ENCODE measurements around the gene SPATS2L.
A peak's percentile ranks its signal among the peaks of the same experiment; 100 is the strongest.

Gene SPATS2L

DNA sequence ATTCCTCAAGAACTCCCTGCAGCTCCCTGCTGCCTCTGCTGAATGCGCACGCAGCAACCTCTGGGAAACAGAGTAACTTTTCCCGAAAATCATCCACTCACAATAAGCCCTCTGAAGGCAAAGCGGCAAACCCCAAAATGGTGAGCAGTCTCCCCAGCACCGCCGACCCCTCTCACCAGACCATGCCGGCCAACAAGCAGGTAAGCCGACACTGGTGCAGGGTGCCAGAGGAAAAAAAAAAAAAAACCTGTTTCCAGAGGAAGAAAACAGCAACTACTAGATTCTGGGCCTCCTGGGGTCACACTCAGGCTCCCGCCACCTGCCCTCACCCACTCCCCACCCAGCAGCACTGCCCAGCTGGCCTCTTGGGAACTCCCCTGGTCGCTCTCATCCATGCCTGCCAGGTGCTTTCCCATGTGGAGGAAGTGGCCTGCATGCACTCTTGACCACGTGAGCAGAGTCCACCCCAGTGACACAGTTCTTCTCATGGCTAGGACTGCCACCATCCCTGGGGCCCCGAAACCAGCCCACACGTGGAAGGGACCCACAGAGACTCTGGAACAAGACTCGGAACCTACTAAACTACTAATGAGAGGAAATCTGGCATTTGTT, 166.5 kb downstream of the SPATS2L start:
- DNase-seq: no peak

DNA sequence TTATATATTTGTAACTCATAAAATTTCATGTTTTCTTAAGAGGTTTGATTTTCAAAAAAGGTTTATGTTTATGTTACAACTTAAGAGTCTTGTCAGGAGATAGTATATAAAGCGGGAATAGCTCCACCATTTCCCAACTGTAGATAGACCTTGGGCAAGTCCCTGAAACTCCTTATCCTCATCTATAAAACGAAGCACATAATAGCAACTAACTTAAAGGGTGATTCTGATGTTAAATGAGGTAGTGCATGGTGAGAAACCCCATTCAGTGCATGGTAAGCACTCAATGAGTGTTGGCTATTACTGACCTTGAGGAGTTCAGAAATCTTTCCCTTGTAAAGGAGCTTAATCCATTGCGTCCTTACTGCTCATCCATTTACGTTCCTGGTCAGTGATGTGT, 169.3 kb downstream of the SPATS2L start:
- DNase-seq: no peak

- DNase-seq: no peak
These were observed 170.3 kb downstream of the SPATS2L start for GRCh38 chr2:200476836-200477235.

DNA sequence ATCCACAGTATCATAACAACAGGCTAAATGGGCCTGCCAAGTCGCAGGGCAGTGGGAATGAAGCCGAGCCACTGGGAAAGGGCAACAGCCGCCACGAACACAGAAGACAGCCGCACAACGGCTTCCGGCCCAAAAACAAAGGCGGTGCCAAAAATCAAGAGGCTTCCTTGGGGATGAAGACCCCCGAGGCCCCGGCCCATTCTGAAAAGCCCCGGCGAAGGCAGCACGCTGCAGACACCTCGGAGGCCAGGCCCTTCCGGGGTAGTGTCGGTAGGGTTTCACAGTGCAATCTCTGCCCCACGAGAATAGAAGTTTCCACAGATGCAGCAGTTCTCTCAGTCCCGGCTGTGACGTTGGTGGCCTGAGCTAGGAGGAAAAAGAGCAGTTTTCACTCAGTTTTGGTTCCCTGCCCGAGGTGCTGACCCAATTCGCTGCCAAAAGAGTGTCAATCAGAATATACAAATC, 171.2 kb downstream of the SPATS2L start:
- no peak for DNase-seq

DNA sequence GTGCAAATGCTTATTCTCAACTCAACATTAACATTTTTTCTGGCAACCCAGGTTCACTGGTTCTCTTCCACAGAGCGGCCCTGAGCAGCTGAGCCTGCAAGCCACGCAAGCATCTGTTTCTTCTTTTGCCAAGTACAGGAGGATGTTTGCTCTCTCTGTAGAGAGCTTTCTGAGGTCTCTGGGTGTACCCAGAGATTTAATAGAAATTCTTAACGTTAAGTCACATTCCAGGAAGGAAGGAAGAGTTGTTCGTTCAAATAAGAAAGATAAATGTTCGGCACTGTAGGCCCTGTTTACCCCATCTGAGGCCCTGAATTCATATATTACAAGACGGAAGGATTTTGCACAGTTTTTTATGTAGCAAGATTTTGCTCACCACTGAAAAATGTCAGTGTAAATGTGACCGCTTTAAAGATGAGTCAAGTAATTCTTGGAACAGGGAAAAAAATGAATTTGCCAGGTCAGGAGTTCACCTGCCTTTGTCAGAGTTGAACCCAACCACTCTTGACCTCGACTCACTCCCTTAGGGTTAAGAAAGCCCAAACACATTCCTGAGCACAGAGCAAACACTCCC, 173.3 kb downstream of the SPATS2L start:
- peak; percentile 82 for DNase-seq

DNA sequence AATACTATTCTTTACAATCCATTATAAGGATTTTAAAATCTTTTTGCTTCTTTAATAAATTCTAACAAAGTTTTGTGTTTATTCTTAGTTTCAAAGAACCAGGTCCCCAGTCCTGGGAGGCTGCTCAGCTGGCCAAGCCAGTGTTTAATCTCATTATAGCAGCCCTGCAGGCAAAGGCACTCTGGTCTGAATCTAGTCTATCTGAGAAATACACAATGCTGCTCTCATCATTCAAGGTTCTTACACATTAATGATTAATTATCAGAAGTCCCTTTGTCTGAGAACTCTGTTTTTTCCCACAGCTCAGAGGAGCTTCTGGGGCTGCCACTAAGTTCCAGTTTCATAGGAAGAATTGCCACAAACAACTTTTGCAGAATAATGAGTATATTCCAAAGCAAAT, 175.7 kb downstream of the SPATS2L start:
- DNase-seq: no peak

DNA sequence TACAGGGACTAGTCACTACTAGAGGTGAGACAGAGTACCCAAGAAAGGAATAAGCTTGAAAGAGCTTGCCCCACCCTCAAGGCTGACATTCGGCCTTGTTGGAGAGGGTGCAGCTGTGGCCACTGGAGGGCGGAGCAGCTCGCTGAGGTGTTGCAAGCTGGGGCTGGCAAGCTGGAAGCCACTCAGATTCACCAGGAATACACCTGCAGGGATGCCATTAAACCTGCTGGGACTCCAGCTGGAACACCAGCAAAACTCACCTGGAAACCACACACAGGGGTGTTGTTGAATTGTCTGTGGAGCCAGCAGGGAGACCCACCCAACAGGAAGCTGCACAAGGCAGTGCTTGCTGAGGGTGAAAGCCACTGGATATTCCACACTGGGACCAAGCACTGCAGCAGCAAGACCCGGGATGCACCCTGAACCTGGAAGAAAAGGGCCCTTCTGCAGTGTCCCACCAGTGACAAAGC, 177.3 kb downstream of the SPATS2L start:
- peak; percentile 15 for DNase-seq

DNA sequence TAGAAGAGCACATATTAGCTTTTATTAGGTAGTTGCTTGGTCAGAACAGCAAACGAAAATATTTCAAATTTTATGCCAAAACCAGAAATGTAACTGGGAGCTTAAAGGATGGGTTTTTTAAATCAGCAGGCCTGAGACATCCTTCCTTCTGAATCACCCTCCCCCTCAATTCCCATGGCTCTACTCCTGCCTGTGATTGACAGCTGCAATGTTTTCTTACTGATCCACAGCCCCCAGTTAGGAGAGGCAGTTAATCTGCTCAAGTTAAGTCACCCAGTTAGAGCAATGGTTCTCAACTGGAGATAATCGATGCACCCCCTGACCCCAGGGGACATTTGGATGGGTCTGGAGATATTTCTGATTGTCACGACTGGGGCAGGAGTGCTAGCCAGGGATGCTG, 178.4 kb downstream of the SPATS2L start:
- no peak for DNase-seq

- DNase-seq: no peak
These were observed 180.0 kb downstream of the SPATS2L start for GRCh38 chr2:200486529-200486928.

DNA sequence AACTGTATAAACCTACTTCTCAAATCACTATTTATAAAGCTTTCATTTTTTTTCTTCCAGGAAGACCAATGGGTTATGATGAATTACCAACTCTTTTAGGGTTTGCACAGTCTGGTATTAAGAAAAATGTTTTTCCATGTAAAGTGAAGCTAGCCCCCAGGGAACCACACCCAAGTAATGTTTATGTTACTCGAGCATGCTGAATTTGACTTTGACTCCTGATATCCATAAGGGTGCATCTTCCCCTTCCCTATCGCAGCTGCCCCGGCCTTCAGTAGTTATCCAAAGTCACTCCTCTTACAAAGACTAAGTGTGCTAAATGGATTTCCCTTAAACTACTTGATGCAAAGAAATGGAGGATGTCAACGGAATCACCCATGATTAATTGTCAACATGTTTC, 181.7 kb downstream of the SPATS2L start:
- DNase-seq: no peak

DNA sequence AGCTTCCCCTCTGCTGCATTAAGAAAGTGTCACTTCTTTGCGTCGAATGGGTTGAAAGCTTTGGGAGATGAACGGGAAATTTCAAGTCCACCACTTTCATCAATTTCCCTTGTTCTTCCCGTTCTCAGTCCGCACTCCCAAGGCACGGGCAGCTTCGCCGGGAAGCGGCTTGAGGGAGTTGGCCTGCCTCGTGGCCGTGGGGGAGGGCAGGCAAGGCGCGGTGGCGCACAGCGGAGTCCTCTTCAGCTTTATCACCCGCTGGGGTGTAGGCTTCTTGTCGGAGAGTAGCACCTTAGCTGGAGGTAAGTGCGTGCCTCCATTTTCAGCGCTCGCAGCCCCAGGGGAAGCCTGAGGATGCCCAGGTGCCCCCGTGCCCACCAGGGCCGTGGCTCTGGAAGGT, 183.5 kb downstream of the SPATS2L start:
- DNase-seq: no peak

- DNase-seq: no peak
These were observed 186.2 kb downstream of the SPATS2L start for GRCh38 chr2:200492656-200493055.

- DNase-seq: no peak
These were observed 187.6 kb downstream of the SPATS2L start for GRCh38 chr2:200494048-200494447.

DNA sequence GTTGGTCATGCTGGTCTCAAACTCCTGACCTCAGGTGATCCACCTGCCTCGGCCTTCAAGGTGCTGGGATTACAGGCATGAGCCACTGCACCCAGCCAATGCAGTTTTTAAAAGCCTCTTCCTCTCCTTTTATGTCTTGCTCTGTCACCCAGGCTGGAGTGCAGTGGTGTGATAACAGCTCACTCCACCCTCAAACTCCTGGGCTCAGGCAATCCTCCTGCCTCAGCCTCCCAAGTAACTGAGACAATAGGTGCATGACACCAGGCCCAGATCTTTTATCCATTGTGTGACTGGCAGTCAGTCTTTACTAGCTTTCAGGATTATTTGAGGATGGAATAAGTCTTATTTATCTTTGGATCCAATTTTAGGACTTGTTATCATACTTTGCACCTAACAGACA, 190.2 kb downstream of the SPATS2L start:
- DNase-seq: no peak

DNA sequence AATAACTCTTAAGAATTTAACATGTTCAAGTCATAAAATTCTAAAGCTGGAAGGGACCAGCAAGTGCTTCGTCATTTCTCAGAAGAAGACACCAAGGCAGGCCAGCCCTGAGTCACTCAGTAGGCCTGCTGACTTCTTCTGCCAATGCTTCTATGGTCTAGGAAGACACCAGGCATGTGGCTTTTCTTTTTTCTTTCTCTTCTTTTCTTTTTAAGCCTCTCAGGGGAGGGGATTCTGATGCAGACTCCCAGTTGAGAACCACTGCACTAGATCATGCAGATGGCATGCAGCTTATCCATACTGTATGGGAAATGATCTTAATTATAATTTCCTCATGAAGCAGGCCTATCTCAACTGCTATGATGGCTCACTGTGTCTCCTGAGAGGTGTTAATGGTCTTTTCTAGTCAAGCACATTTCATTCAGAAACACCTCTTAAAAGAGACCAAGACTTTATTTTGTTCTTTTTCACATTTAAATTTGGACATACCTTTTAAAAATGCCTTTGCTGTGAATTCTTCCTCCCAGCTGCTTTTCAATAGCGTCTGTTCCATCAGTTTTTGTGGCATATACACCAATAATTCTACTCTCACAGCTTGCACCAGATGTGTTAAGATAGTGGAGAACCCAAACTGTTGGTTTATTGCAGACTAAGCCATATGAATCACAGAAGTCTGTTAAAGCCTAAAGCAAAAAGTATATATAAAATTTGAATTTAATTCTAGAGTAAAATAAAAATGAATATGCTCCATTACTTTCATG, 192.1 kb downstream of the SPATS2L start:
- peak; percentile 54 for DNase-seq

DNA sequence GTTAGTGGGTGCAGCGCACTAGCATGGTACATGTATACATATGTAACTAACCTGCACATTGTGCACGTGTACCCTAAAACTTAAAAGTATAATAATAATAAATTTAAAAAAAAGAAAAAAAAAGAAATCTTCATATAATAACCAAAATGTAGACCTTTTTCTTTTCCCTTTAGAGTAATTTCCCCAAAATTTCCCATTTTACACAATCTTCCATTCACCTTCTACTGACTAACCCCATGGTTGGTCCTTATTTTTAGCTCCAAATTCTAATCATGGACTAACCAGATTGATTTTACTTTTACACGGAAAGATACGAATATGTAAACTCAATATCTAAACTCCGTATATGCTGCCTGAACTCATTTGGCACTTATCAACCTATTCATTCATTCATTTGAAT, 195.7 kb downstream of the SPATS2L start:
- DNase-seq: no peak

- DNase-seq: no peak
These were observed 200.2 kb downstream of the SPATS2L start for GRCh38 chr2:200506679-200507078.

GRCh38 chr2:200507179-200507578, 200.7 kb downstream of the SPATS2L start:
- no peak for DNase-seq

- no peak for DNase-seq
These were observed 202.7 kb downstream of the SPATS2L start for GRCh38 chr2:200509235-200509611.

GRCh38 chr2:200509612-200510433, 203.3 kb downstream of the SPATS2L start, which contains the start of gene KCTD18:
Gene KCTD18 (minus strand): TSS chr2:200510068. CDS start chr2:200507016, 3,052 bp downstream.
- DNase-seq: peak; percentile 82

- no peak for DNase-seq
These were observed 208.7 kb downstream of the SPATS2L start for GRCh38 chr2:200515155-200515554.

DNA sequence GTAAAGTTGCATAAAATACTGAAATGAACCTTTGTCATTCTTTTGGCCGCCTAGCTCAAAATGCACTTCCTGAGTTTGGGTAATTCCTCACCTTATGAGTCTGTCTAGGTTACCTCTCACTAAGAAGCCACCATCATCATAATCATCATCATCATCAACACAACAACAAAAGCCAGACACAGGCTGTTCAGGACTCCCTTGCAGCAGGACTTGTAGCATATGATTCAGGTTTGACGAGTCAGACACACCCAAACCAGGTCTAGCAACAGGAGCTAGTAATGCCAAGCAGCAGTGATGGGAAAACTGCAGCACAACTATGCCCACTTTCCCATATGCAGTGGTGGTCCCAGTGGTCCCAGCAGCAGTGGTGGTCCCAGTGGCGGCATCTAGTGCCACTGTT, 216.7 kb downstream of the SPATS2L start:
- DNase-seq: no peak

DNA sequence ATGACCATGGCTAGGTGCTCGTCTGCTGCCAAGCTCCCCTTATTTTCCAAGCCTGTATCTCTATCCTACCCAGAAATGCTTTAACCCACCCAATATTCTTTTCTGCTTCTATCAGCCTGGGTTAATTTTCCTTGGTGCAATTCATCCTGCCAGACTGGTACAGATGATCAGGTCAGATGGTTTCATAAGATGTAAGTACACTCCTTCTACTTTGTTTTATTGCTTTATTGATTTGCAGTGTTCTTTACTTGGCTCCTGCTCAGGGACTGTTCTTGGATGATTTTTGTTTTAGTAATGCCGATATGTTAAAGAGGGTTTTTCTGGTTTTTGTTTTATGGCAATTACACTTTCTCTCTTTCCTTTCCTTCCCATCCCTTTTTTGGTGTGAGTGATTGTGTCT, 217.1 kb downstream of the SPATS2L start:
- DNase-seq: no peak
